Breast epithelium (tissue), 4 donors: Measurements from ENCODE around the gene CSF3. TPM values are rescaled to one million over a fixed set of nuclear protein-coding genes. Genes with fewer than 3 reads are reported as not detected.
"Not testable (repeated sequence)": the region's sequence is repeated elsewhere in the genome, so short reads cannot be mapped to it uniquely, and the experiment has no call there.

ENCODE experiments used
- DNase-seq, 2 donors: peaks; one replicate each; pipeline ENCODE4 v3.0.0-alpha.2; 2019; ENCODE audit warnings: low spot score in 2 of 2
- H3K27ac ChIP-seq, 2 donors: fragments of 200-600 bp; sonication (generic) in 1 of 2; one replicate each; pipeline ENCODE4 v1.5.1; 2016 to 2019; ENCODE audit warnings: mild to moderate bottlenecking in 1 of 2
- H3K27me3 ChIP-seq, 2 donors: fragments of 200-600 bp; sonication (generic) in 1 of 2; one replicate each; pipeline versions ENCODE4 v1.5.1 to v1.6.0; 2017 to 2019; ENCODE audit warnings: control low read depth in 1 of 2, mild to moderate bottlenecking in 1 of 2
- H3K36me3 ChIP-seq: fragments of 200-600 bp; one replicate; pipeline ENCODE4 v1.5.1; 2019
- H3K4me1 ChIP-seq, 2 donors: fragments of 200-600 bp; sonication (generic); one replicate each; pipeline ENCODE4 v1.5.1; 2016 to 2019; ENCODE audit warnings: control low read depth in 1 of 2
- H3K4me3 ChIP-seq, 3 donors: fragments of 200-600 bp; sonication (generic); 1 replicate in 2 of 3; 2 replicates in 1 of 3; pipeline ENCODE4 v1.5.1; 2016 to 2019; ENCODE audit warnings: mild to moderate bottlenecking in 3 of 3, moderate library complexity in 2 of 3
- H3K9me3 ChIP-seq, 2 donors: fragments of 200-600 bp; sonication (generic) in 1 of 2; one replicate each; pipeline ENCODE4 v1.5.1; 2016 to 2019; ENCODE audit warnings: control low read depth in 1 of 2
- POLR2A ChIP-seq: fragments of 450-650 bp; IDR thresholded peaks from one replicate; pipeline ENCODE4 v1.6.1; 2016; ENCODE audit warnings: antibody characterized with exemption, mild to moderate bottlenecking, moderate library complexity
- POLR2AphosphoS5 ChIP-seq, 3 donors: sonication (generic); formaldehyde crosslinking; IDR thresholded peaks; one replicate each; pipeline ENCODE4 v1.6.1; 2017; ENCODE audit warnings: antibody characterized with exemption in 3 of 3
- intact Hi-C: fragments of 100-400 bp; cut with DNase I; formaldehyde crosslinking; loops from one replicate; pipeline ENCODE4 v1.15.1; 2023; ENCODE audit warnings: low total_unique reads
- total RNA-seq, 3 donors: library from RNA; depleted of rRNA; stranded (reverse); fragments of >200 nt; gene quantifications; one replicate each; pipeline ENCODE4 v1.1.0, GENCODE V29; 2016
- TF ChIP-seq, protein P1 (sequence below), 3 donors: fragments of 450-650 bp; IDR thresholded peaks; one replicate each; pipeline ENCODE4 v1.5.1; 2016 to 2017; ENCODE audit warnings: antibody characterized with exemption in 3 of 3, mild to moderate bottlenecking in 3 of 3, moderate library complexity in 3 of 3

The CSF3 gene
- total RNA-seq, 3 donors from 2014 or later, result 0.32 to 13.0 TPM; not detected in 1

DNA sequence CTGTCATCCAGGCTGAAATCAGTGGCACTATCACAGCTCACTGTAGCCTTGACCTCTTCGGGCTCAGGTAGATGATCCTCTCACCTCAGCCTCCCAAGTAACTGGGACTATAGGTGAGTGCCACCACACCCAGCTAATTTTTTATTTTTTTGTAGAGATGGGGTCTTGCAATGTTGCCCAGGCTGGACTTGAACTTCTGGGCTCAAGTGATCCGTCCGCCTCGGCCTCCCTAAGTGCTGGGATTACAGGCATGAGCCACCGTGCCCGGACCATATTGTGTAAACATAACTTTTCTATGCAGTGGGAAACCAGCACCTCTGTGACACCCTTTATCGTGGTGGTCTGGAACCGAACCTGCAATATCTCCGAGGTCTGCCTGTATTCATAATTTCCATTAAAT is 11.2 kb upstream of the CSF3 start:
- no peaks in the 10 kb centered on the region for H3K27me3 ChIP-seq
- H3K9me3 ChIP-seq, result no peaks in the 10 kb centered on the region
- intact Hi-C loops, result no loop called here
- H3K4me3 ChIP-seq, result no peak overlapping the region
- no peaks in the 10 kb centered on the region for H3K36me3 ChIP-seq
- TF ChIP-seq, protein P1, sequence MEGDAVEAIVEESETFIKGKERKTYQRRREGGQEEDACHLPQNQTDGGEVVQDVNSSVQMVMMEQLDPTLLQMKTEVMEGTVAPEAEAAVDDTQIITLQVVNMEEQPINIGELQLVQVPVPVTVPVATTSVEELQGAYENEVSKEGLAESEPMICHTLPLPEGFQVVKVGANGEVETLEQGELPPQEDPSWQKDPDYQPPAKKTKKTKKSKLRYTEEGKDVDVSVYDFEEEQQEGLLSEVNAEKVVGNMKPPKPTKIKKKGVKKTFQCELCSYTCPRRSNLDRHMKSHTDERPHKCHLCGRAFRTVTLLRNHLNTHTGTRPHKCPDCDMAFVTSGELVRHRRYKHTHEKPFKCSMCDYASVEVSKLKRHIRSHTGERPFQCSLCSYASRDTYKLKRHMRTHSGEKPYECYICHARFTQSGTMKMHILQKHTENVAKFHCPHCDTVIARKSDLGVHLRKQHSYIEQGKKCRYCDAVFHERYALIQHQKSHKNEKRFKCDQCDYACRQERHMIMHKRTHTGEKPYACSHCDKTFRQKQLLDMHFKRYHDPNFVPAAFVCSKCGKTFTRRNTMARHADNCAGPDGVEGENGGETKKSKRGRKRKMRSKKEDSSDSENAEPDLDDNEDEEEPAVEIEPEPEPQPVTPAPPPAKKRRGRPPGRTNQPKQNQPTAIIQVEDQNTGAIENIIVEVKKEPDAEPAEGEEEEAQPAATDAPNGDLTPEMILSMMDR (IDR thresholded peaks at IDR 0.05), result no peak
- TF ChIP-seq POLR2AphosphoS5 (IDR thresholded peaks at IDR 0.05) (no peak), POLR2A (no peak)
- no peak overlapping the region for H3K27ac ChIP-seq
- no peaks in the 10 kb centered on the region for H3K4me1 ChIP-seq
- no peak for DNase-seq

GRCh38 chr17:40004712-40005111 is 10.5 kb upstream of the CSF3 start:
- Histone ChIP-seq H3K36me3 (no peaks in the 10 kb centered on the region), H3K27ac (no peak overlapping the region), H3K4me3 (no peak overlapping the region), H3K27me3 (no peaks in the 10 kb centered on the region), H3K4me1 (no peaks in the 10 kb centered on the region), H3K9me3 (no peaks in the 10 kb centered on the region)
- TF ChIP-seq POLR2AphosphoS5 (IDR thresholded peaks at IDR 0.05), result no peak
- no peak for TF ChIP-seq POLR2A
- TF ChIP-seq, protein P1 (IDR thresholded peaks at IDR 0.05), result no peak
- no peak for DNase-seq
- intact Hi-C loops, result no loop called here

GRCh38 chr17:40005520-40005919 is 9.7 kb upstream of the CSF3 start:
- Histone ChIP-seq H3K4me1 (no peaks in the 10 kb centered on the region), H3K36me3 (no peaks in the 10 kb centered on the region), H3K27ac (no peak overlapping the region), H3K4me3 (no peak overlapping the region), H3K9me3 (no peaks in the 10 kb centered on the region), H3K27me3 (no peaks in the 10 kb centered on the region)
- no peak for DNase-seq
- TF ChIP-seq, protein P1 (IDR thresholded peaks at IDR 0.05), result no peak
- TF ChIP-seq POLR2AphosphoS5 (IDR thresholded peaks at IDR 0.05), result no peak
- no peak for TF ChIP-seq POLR2A
- intact Hi-C loops, result no loop called here

DNA sequence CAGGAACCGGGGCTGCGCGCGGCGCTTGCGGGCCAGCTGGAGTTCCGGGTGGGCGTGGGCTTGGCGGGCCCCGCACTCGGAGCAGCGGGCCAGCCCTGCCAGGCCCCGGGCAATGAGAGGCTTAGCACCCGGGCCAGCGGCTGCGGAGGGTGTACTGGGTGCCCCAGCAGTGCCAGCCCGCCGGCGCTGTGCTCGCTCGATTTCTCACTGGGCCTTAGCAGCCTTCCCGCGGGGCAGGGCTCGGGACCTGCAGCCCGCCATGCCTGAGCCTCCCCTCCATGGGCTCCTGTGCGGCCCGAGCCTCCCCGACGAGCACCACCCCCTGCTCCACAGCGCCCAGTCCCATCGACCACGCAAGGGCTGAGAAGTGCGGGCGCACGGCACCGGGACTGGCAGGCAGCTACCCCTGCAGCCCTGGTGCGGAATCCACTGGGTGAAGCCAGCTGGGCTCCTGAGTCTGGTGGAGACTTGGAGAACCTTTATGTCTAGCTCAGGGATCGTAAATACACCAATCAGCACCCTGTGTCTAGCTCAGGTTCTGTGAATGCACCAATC is 4.2 kb upstream of the CSF3 start:
- intact Hi-C loops, H3K4me1 ChIP-seq, DNase-seq, H3K36me3 ChIP-seq, H3K27me3 ChIP-seq, H3K9me3 ChIP-seq: not testable (repeated sequence)
- peak overlapping the region in 1 of 3 donors; percentile 8 for H3K4me3 ChIP-seq
- peak overlapping the region in 1 of 2 donors; percentile 65 for H3K27ac ChIP-seq

DNA sequence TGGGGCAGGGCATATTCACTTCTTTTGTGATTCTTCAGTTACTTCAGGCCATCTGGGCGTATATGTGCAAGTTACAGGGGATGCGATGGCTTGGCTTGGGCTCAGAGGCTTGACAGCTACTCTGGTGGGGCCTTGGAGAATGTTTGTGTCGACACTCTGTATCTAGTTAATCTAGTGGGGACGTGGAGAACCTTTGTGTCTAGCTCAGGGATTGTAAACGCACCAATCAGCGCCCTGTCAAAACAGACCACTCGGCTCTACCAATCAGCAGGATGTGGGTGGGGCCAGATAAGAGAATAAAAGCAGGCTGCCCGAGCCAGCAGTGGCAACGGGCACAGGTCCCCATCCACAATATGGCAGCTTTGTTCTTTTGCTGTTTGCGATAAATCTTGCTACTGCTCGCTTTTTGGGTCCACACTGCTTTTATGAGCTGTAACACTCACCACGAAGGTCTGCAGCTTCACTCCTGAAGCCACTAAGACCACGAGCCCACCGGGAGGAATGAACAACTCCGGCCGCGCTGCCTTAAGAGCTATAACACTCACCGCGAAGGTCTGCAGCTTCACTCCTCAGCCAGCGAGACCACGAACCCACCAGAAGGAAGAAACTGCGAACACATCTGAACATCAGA is 3.1 kb upstream of the CSF3 start:
- H3K4me3 ChIP-seq, H3K27me3 ChIP-seq, H3K27ac ChIP-seq, H3K36me3 ChIP-seq, H3K4me1 ChIP-seq, DNase-seq, H3K9me3 ChIP-seq, intact Hi-C loops: not testable (repeated sequence)

DNA sequence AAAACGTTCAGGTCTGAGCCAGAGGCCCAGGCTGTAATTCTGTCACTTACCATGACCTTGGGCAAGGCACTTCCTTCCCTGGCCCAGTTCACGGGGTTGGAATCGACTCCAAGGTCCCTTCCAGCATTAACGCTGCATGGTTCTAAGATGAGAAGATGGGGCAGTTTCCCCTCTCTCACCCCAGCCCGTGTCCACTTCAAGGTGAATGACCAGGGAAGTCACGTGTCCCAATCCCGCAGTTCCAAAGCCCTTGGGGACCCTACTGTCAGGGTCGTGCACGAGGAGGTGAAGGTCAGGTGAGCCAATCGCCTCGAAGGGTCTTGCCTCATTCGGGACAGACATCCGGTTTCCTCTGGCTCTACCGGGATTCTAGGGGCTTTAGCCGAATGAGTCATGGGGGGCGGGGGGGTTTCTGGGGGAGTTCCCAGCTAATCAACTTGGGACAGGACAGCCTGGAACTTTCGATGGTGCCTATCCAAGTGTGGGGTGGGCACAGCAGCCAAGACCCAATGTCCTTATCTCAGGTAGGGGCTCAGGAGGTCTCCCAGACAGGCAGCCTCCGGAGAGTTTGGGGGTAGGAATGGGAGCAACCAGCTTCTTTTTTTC is 762 bp upstream of the CSF3 start:
- intact Hi-C loops, result no loop called here
- no peaks in the 10 kb centered on the region for H3K36me3 ChIP-seq
- H3K27ac ChIP-seq, result no peak overlapping the region
- H3K4me3 ChIP-seq, result no peak overlapping the region
- H3K27me3 ChIP-seq, result no peaks in the 10 kb centered on the region
- DNase-seq, result no peak
- H3K9me3 ChIP-seq, result no peaks in the 10 kb centered on the region
- TF ChIP-seq, protein P1 (IDR thresholded peaks at IDR 0.05), result no peak
- TF ChIP-seq POLR2A (no peak), POLR2AphosphoS5 (IDR thresholded peaks at IDR 0.05) (no peak)
- peaks cover 15 to 21% of the 10 kb centered on the region in 2 donors for H3K4me1 ChIP-seq
